ENCODE results near the gene RRM1. TPM values are rescaled to one million over a fixed set of nuclear protein-coding genes. Genes with fewer than 3 reads are reported as not detected.
A peak's percentile ranks its signal among the peaks of the same experiment; 100 is the strongest.
"Not testable (repeated sequence)": the region's sequence is repeated elsewhere in the genome, so short reads cannot be mapped to it uniquely, and the experiment has no call there.

Gene RRM1
- 142 and 146 TPM in 2 replicates for total RNA-seq

GRCh38 chr11:4094348-4095291 is at the start of gene RRM1:
RRM1 (plus strand) TSS chr11:4094799; CDS start chr11:4095013, 214 bp downstream.
- peaks cover 58% of the 10 kb centered on the region for H3K36me3 Mint-ChIP-seq (ENCODE audit: low read depth)
- peak within 1 kb of the TSS; percentile 88 for H3K27ac Mint-ChIP-seq
- DNase-seq (ENCODE audit: low spot score) = peak; percentile 92
- peak within 1 kb of the TSS; percentile 94 for H3K4me3 Mint-ChIP-seq (ENCODE audit: low read depth)
- H3K9me3 Mint-ChIP-seq = no peaks in the 10 kb centered on the region
- peaks cover 75% of the 10 kb centered on the region for H3K4me1 Mint-ChIP-seq (ENCODE audit: low read depth)
- intact Hi-C loops (cut with micrococcal nuclease) = loop anchor here (1.0 to 10.0 kb wide), 3 partner anchors 253 to 1590 kb away; partner anchors contain the start of genes NUP98, TRIM22 and TRIM5
- no peaks in the 10 kb centered on the region for H3K27me3 Mint-ChIP-seq (ENCODE audit: low read depth)

- Mint-ChIP-seq H3K36me3 (ENCODE audit: low read depth) (peaks cover 18% of the 10 kb centered on the region), H3K27ac (no peak overlapping the region), H3K4me3 (ENCODE audit: low read depth) (no peak overlapping the region), H3K9me3 (no peaks in the 10 kb centered on the region), H3K4me1 (ENCODE audit: low read depth) (peaks cover 24% of the 10 kb centered on the region), H3K27me3 (ENCODE audit: low read depth) (no peaks in the 10 kb centered on the region)
- DNase-seq (ENCODE audit: low spot score) = no peak
- intact Hi-C loops (cut with micrococcal nuclease) = no loop called here
These were observed 49.5 kb upstream of the RRM1 start for GRCh38 chr11:4044976-4045646.

- Mint-ChIP-seq H3K27me3 (ENCODE audit: low read depth) (no peaks in the 10 kb centered on the region), H3K36me3 (ENCODE audit: low read depth) (peaks cover 37% of the 10 kb centered on the region), H3K4me1 (ENCODE audit: low read depth) (peaks cover 18% of the 10 kb centered on the region), H3K9me3 (peaks cover 4% of the 10 kb centered on the region), H3K27ac (peak overlapping the region; percentile 46), H3K4me3 (ENCODE audit: low read depth) (no peak overlapping the region)
- DNase-seq (ENCODE audit: low spot score) = no peak
- intact Hi-C loops (cut with micrococcal nuclease) = no loop called here
These were observed 46.3 kb upstream of the RRM1 start for GRCh38 chr11:4048340-4048739.

GRCh38 chr11:4049006-4049405 is 45.6 kb upstream of the RRM1 start:
- H3K27ac Mint-ChIP-seq = no peak overlapping the region
- H3K36me3 Mint-ChIP-seq (ENCODE audit: low read depth) = peaks cover 38% of the 10 kb centered on the region
- H3K27me3 Mint-ChIP-seq (ENCODE audit: low read depth) = no peaks in the 10 kb centered on the region
- peaks cover 4% of the 10 kb centered on the region for H3K9me3 Mint-ChIP-seq
- peaks cover 16% of the 10 kb centered on the region for H3K4me1 Mint-ChIP-seq (ENCODE audit: low read depth)
- intact Hi-C loops (cut with micrococcal nuclease) = no loop called here
- no peak for DNase-seq (ENCODE audit: low spot score)
- no peak overlapping the region for H3K4me3 Mint-ChIP-seq (ENCODE audit: low read depth)

GRCh38 chr11:4050138-4050537 is 44.5 kb upstream of the RRM1 start:
- no peak overlapping the region for H3K27ac Mint-ChIP-seq
- no peaks in the 10 kb centered on the region for H3K27me3 Mint-ChIP-seq (ENCODE audit: low read depth)
- peaks cover 44% of the 10 kb centered on the region for H3K36me3 Mint-ChIP-seq (ENCODE audit: low read depth)
- intact Hi-C loops (cut with micrococcal nuclease) = no loop called here
- peaks cover 8% of the 10 kb centered on the region for H3K4me1 Mint-ChIP-seq (ENCODE audit: low read depth)
- no peak for DNase-seq (ENCODE audit: low spot score)
- no peak overlapping the region for H3K4me3 Mint-ChIP-seq (ENCODE audit: low read depth)
- peaks cover 4% of the 10 kb centered on the region for H3K9me3 Mint-ChIP-seq

- H3K9me3 Mint-ChIP-seq; DNase-seq (ENCODE audit: low spot score); H3K27me3 Mint-ChIP-seq (ENCODE audit: low read depth); H3K27ac Mint-ChIP-seq; intact Hi-C loops (cut with micrococcal nuclease); H3K4me3 Mint-ChIP-seq (ENCODE audit: low read depth): not testable (repeated sequence)
- peaks cover 68% of the 10 kb centered on the region for H3K36me3 Mint-ChIP-seq (ENCODE audit: low read depth)
- peaks cover 15% of the 10 kb centered on the region for H3K4me1 Mint-ChIP-seq (ENCODE audit: low read depth)
These were observed 41.4 kb upstream of the RRM1 start for GRCh38 chr11:4053200-4053599.

- Mint-ChIP-seq H3K4me1 (ENCODE audit: low read depth) (peaks cover 13% of the 10 kb centered on the region), H3K27me3 (ENCODE audit: low read depth) (no peaks in the 10 kb centered on the region), H3K9me3 (peaks cover 4% of the 10 kb centered on the region), H3K27ac (no peak overlapping the region), H3K4me3 (ENCODE audit: low read depth) (no peak overlapping the region), H3K36me3 (ENCODE audit: low read depth) (peaks cover 78% of the 10 kb centered on the region)
- intact Hi-C loops (cut with micrococcal nuclease) = no loop called here
- DNase-seq (ENCODE audit: low spot score) = no peak
These were observed 40.0 kb upstream of the RRM1 start for GRCh38 chr11:4054643-4055042.

- Mint-ChIP-seq H3K27ac (no peak overlapping the region), H3K4me3 (ENCODE audit: low read depth) (no peak overlapping the region), H3K27me3 (ENCODE audit: low read depth) (no peaks in the 10 kb centered on the region), H3K4me1 (ENCODE audit: low read depth) (peaks cover 17% of the 10 kb centered on the region), H3K36me3 (ENCODE audit: low read depth) (peaks cover 73% of the 10 kb centered on the region), H3K9me3 (no peaks in the 10 kb centered on the region)
- DNase-seq (ENCODE audit: low spot score) = no peak
- intact Hi-C loops (cut with micrococcal nuclease) = no loop called here
These were observed 35.2 kb upstream of the RRM1 start for GRCh38 chr11:4059424-4059823.

GRCh38 chr11:4060182-4060923 is 34.2 kb upstream of the RRM1 start:
- no peak for DNase-seq (ENCODE audit: low spot score)
- Mint-ChIP-seq H3K36me3 (ENCODE audit: low read depth) (peaks cover 65% of the 10 kb centered on the region), H3K27me3 (ENCODE audit: low read depth) (no peaks in the 10 kb centered on the region), H3K9me3 (no peaks in the 10 kb centered on the region), H3K4me1 (ENCODE audit: low read depth) (peaks cover 23% of the 10 kb centered on the region), H3K4me3 (ENCODE audit: low read depth) (no peak overlapping the region), H3K27ac (no peak overlapping the region)
- intact Hi-C loops (cut with micrococcal nuclease) = no loop called here

GRCh38 chr11:4061700-4062099 is 32.9 kb upstream of the RRM1 start:
- Mint-ChIP-seq H3K27ac (no peak overlapping the region), H3K27me3 (ENCODE audit: low read depth) (no peaks in the 10 kb centered on the region), H3K4me3 (ENCODE audit: low read depth) (no peak overlapping the region), H3K9me3 (no peaks in the 10 kb centered on the region), H3K36me3 (ENCODE audit: low read depth) (peaks cover 55% of the 10 kb centered on the region), H3K4me1 (ENCODE audit: low read depth) (peaks cover 27% of the 10 kb centered on the region)
- no peak for DNase-seq (ENCODE audit: low spot score)
- intact Hi-C loops (cut with micrococcal nuclease) = no loop called here

GRCh38 chr11:4063348-4063747 is 31.3 kb upstream of the RRM1 start:
- no peaks in the 10 kb centered on the region for H3K9me3 Mint-ChIP-seq
- H3K27ac Mint-ChIP-seq = no peak overlapping the region
- peaks cover 30% of the 10 kb centered on the region for H3K4me1 Mint-ChIP-seq (ENCODE audit: low read depth)
- H3K36me3 Mint-ChIP-seq (ENCODE audit: low read depth) = peaks cover 53% of the 10 kb centered on the region
- no peak overlapping the region for H3K4me3 Mint-ChIP-seq (ENCODE audit: low read depth)
- H3K27me3 Mint-ChIP-seq (ENCODE audit: low read depth) = no peaks in the 10 kb centered on the region
- DNase-seq (ENCODE audit: low spot score) = no peak
- intact Hi-C loops (cut with micrococcal nuclease) = no loop called here

- intact Hi-C loops (cut with micrococcal nuclease) = no loop called here
- Mint-ChIP-seq H3K4me3 (ENCODE audit: low read depth) (no peak overlapping the region), H3K4me1 (ENCODE audit: low read depth) (peaks cover 37% of the 10 kb centered on the region), H3K27ac (no peak overlapping the region), H3K36me3 (ENCODE audit: low read depth) (peaks cover 49% of the 10 kb centered on the region), H3K27me3 (ENCODE audit: low read depth) (no peaks in the 10 kb centered on the region), H3K9me3 (no peaks in the 10 kb centered on the region)
- no peak for DNase-seq (ENCODE audit: low spot score)
These were observed 30.2 kb upstream of the RRM1 start for GRCh38 chr11:4064278-4064955.
